ENCODE results near the gene WNT7B. TPM values are rescaled to one million over a fixed set of nuclear protein-coding genes. Genes with fewer than 3 reads are reported as not detected.

WNT7B gene
- total RNA-seq, 1 experiment from 2014 or later: not detected

DNA sequence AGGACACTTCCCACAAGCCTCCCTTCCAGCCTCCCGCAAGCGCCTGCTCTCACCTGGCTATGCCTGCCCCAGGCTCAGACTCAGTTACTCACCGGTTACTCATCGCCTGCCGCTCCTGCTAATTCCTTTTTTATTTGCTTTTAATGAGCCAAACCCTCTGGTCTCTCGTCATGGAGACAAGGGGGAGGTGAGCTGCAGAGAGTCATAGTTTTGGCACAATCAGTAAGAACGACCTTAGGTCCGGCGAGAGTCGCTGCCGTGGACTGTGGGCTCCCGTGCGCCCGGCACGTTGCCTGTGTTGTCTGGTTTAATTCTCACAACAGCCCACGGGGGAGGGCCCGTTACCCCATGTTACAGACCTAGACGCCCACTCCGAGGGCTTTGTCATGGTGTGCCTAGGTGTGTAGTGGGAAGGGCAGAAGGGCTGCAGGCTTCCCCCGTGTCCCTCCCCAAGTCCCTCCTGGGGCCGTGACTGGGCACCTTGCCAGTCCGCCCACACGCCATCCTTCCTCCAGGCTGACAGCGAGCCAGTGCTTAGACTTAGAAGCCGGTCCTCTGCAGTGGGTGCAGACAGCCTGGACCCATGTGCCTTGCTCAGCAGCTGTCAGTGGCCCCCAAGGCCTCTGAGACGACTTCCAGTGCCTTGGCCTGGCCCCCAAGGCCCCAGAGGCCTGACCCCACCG is 42.2 kb downstream of the WNT7B start:
- H3K27ac ChIP-seq (ENCODE audit: low read depth, low read length, poor library complexity, severe bottlenecking): no peak overlapping the region
- TF ChIP-seq, protein P1, sequence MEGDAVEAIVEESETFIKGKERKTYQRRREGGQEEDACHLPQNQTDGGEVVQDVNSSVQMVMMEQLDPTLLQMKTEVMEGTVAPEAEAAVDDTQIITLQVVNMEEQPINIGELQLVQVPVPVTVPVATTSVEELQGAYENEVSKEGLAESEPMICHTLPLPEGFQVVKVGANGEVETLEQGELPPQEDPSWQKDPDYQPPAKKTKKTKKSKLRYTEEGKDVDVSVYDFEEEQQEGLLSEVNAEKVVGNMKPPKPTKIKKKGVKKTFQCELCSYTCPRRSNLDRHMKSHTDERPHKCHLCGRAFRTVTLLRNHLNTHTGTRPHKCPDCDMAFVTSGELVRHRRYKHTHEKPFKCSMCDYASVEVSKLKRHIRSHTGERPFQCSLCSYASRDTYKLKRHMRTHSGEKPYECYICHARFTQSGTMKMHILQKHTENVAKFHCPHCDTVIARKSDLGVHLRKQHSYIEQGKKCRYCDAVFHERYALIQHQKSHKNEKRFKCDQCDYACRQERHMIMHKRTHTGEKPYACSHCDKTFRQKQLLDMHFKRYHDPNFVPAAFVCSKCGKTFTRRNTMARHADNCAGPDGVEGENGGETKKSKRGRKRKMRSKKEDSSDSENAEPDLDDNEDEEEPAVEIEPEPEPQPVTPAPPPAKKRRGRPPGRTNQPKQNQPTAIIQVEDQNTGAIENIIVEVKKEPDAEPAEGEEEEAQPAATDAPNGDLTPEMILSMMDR (conservative IDR thresholded peaks at IDR 0.05; ENCODE audit: low read depth, low read length): no peak
- no peak for TF ChIP-seq EZH2 (IDR thresholded peaks at IDR 0.05; ENCODE audit: borderline replicate concordance, low read depth, low read length, poor library complexity, severe bottlenecking)
- intact Hi-C loops (cut with micrococcal nuclease; ENCODE audit: unreplicated experiment): no loop called here
- H3K4me1 ChIP-seq (ENCODE audit: insufficient read depth, low read length, poor library complexity, severe bottlenecking): peaks cover 7% of the 10 kb centered on the region
- H3K9me3 ChIP-seq (ENCODE audit: low read depth, low read length, poor library complexity, severe bottlenecking): no peaks in the 10 kb centered on the region
- ChIA-PET CTCF (no interaction called here), POLR2A (ENCODE audit: low non-redundant PET) (no interaction called here)
- no peak overlapping the region for H3K4me3 ChIP-seq (ENCODE audit: low read depth, low read length, poor library complexity, severe bottlenecking)
- H3K36me3 ChIP-seq (ENCODE audit: insufficient read depth, low read length, poor library complexity, severe bottlenecking): no peaks in the 10 kb centered on the region
- DNase-seq (ENCODE audit: low spot score): peak; percentile 54
- H3K27me3 ChIP-seq (replicated peaks; ENCODE audit: insufficient read depth, low read depth, low read length, poor library complexity): peaks cover 6% of the 10 kb centered on the region
- no TSS peak for BruUV-seq (replicated peaks)

DNA sequence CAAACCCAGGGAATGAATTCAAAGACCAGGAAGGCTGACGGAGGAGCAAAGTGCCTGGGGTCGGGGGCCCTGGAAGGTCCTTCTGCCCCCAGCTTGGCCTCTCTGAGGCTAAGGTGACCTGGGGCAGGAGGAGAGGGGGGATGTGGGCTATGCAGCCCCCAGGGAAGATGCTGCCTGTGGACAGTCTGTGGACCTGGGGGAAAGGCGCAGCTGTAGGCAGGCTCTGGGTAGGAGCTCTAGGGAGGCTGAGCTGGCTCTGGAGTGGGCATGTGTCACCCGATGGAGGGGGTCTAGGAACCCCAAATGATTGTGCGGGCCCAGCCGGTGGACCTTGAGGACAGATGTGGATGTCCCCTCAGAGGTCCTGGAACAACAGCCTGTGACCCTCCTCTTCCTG is 42.8 kb downstream of the WNT7B start:
- no peak for DNase-seq (ENCODE audit: low spot score)
- Histone ChIP-seq H3K36me3 (ENCODE audit: insufficient read depth, low read length, poor library complexity, severe bottlenecking) (no peaks in the 10 kb centered on the region), H3K27ac (ENCODE audit: low read depth, low read length, poor library complexity, severe bottlenecking) (no peak overlapping the region), H3K4me3 (ENCODE audit: low read depth, low read length, poor library complexity, severe bottlenecking) (no peak overlapping the region), H3K9me3 (ENCODE audit: low read depth, low read length, poor library complexity, severe bottlenecking) (no peaks in the 10 kb centered on the region), H3K4me1 (ENCODE audit: insufficient read depth, low read length, poor library complexity, severe bottlenecking) (peaks cover 7% of the 10 kb centered on the region), H3K27me3 (replicated peaks; ENCODE audit: insufficient read depth, low read depth, low read length, poor library complexity) (peaks cover 6% of the 10 kb centered on the region)
- BruUV-seq (replicated peaks): no TSS peak
- intact Hi-C loops (cut with micrococcal nuclease; ENCODE audit: unreplicated experiment): no loop called here
- TF ChIP-seq, protein P1 (conservative IDR thresholded peaks at IDR 0.05; ENCODE audit: low read depth, low read length): no peak
- TF ChIP-seq EZH2 (IDR thresholded peaks at IDR 0.05; ENCODE audit: borderline replicate concordance, low read depth, low read length, poor library complexity, severe bottlenecking): no peak
- POLR2A ChIA-PET (ENCODE audit: low non-redundant PET): no interaction called here
- CTCF ChIA-PET: no interaction called here

- CTCF ChIA-PET: no interaction called here
- peaks cover 7% of the 10 kb centered on the region for H3K4me1 ChIP-seq (ENCODE audit: insufficient read depth, low read length, poor library complexity, severe bottlenecking)
- TF ChIP-seq, protein P1 (conservative IDR thresholded peaks at IDR 0.05; ENCODE audit: low read depth, low read length): no peak
- no peak for TF ChIP-seq EZH2 (IDR thresholded peaks at IDR 0.05; ENCODE audit: borderline replicate concordance, low read depth, low read length, poor library complexity, severe bottlenecking)
- no peaks in the 10 kb centered on the region for H3K9me3 ChIP-seq (ENCODE audit: low read depth, low read length, poor library complexity, severe bottlenecking)
- no peaks in the 10 kb centered on the region for H3K36me3 ChIP-seq (ENCODE audit: insufficient read depth, low read length, poor library complexity, severe bottlenecking)
- no TSS peak for BruUV-seq (replicated peaks)
- H3K27me3 ChIP-seq (replicated peaks; ENCODE audit: insufficient read depth, low read depth, low read length, poor library complexity): peaks cover 6% of the 10 kb centered on the region
- H3K27ac ChIP-seq (ENCODE audit: low read depth, low read length, poor library complexity, severe bottlenecking): no peak overlapping the region
- intact Hi-C loops (cut with micrococcal nuclease; ENCODE audit: unreplicated experiment): no loop called here
- DNase-seq (ENCODE audit: low spot score): no peak
- H3K4me3 ChIP-seq (ENCODE audit: low read depth, low read length, poor library complexity, severe bottlenecking): no peak overlapping the region
- POLR2A ChIA-PET (ENCODE audit: low non-redundant PET): no interaction called here
Measured at GRCh38 chr22:45933506-45934167, 43.3 kb downstream of the WNT7B start.
